ENCODE data around the gene ACKR1. TPM values are rescaled to one million over a fixed set of nuclear protein-coding genes. Genes with fewer than 3 reads are reported as not detected.

ACKR1 gene
- total and polyA plus RNA-seq, 7 donors: 3.2 to 74.9 (median 33.5) TPM

GRCh38 chr1:159171254-159171687, 33.4 kb upstream of the ACKR1 start, which contains the start of gene CADM3:
CADM3 (plus strand) TSS chr1:159171615; CDS start chr1:159171766, 151 bp downstream.
- TF ChIP-seq CTCF (IDR thresholded peaks at IDR 0.05) (no peak), EP300 (IDR thresholded peaks at IDR 0.05) (no peak), POLR2AphosphoS5 (IDR thresholded peaks at IDR 0.05) (no peak), POLR2A (IDR thresholded peaks at IDR 0.05) (no peak)
- Histone ChIP-seq H3K27ac (peak within 1 kb of the TSS in 3 of 4 donors; percentile 26 to 57 (median 36)), H3K4me3 (peak within 1 kb of the TSS; percentile 24 to 47 (median 40)), H3K36me3 (no peaks in the 10 kb centered on the region), H3K9me3 (no peaks in the 10 kb centered on the region), H3K4me1 (peaks cover 0 to 28% (median 16%) of the 10 kb centered on the region in 4 donors), H3K27me3 (peaks cover 20 to 55% (median 29%) of the 10 kb centered on the region in 3 donors)
- peak; percentile 64 for DNase-seq
- intact Hi-C loops (cut with DNase I): no loop called here
- 5 to 11% methylated on average over 29 of the region's 29 CpGs for WGBS, 2 donors

- Histone ChIP-seq H3K4me1 (peaks cover 0 to 28% (median 16%) of the 10 kb centered on the region in 4 donors), H3K36me3 (no peaks in the 10 kb centered on the region), H3K9me3 (no peaks in the 10 kb centered on the region), H3K27ac (peak overlapping the region in 2 of 4 donors; percentile 26 to 57), H3K27me3 (peaks cover 20 to 55% (median 29%) of the 10 kb centered on the region in 3 donors), H3K4me3 (peak overlapping the region; percentile 24 to 47 (median 40))
- peak; percentile 61 for DNase-seq
- TF ChIP-seq POLR2A (IDR thresholded peaks at IDR 0.05): no peak
- no peak for TF ChIP-seq CTCF (IDR thresholded peaks at IDR 0.05)
- TF ChIP-seq EP300 (IDR thresholded peaks at IDR 0.05): no peak
- TF ChIP-seq POLR2AphosphoS5 (IDR thresholded peaks at IDR 0.05): no peak
- WGBS, 2 donors: 3 to 7% methylated on average over 49 of the region's 49 CpGs
- intact Hi-C loops (cut with DNase I): no loop called here
Measured at GRCh38 chr1:159171688-159172501, 32.8 kb upstream of the ACKR1 start.

GRCh38 chr1:159172614-159173291, 31.9 kb upstream of the ACKR1 start:
- H3K27ac ChIP-seq: peak overlapping the region in 1 of 4 donors; percentile 36
- no peaks in the 10 kb centered on the region for H3K36me3 ChIP-seq
- TF ChIP-seq POLR2AphosphoS5 (IDR thresholded peaks at IDR 0.05): peak in 1 of 4 donors; percentile 24
- TF ChIP-seq EP300 (IDR thresholded peaks at IDR 0.05): no peak
- no peak for TF ChIP-seq CTCF (IDR thresholded peaks at IDR 0.05)
- no peak for TF ChIP-seq POLR2A (IDR thresholded peaks at IDR 0.05)
- WGBS, 2 donors: 3 to 5% methylated on average over 17 of the region's 17 CpGs
- peaks cover 0 to 28% (median 16%) of the 10 kb centered on the region in 4 donors for H3K4me1 ChIP-seq
- H3K27me3 ChIP-seq: peaks cover 20 to 55% (median 29%) of the 10 kb centered on the region in 3 donors
- peak; percentile 72 for DNase-seq
- H3K9me3 ChIP-seq: no peaks in the 10 kb centered on the region
- peak overlapping the region; percentile 24 to 47 (median 40) for H3K4me3 ChIP-seq
- intact Hi-C loops (cut with DNase I): no loop called here

- no peak for DNase-seq
- no peak overlapping the region for H3K27ac ChIP-seq
- intact Hi-C loops (cut with DNase I): no loop called here
- peaks cover 0 to 28% (median 16%) of the 10 kb centered on the region in 4 donors for H3K4me1 ChIP-seq
- H3K4me3 ChIP-seq: peak overlapping the region in 1 of 4 donors; percentile 38
- no peaks in the 10 kb centered on the region for H3K9me3 ChIP-seq
- WGBS, 2 donors: 33 to 34% methylated on average over 7 of the region's 7 CpGs
- H3K36me3 ChIP-seq: no peaks in the 10 kb centered on the region
- H3K27me3 ChIP-seq: peaks cover 20 to 54% (median 29%) of the 10 kb centered on the region in 3 donors
- TF ChIP-seq EP300 (IDR thresholded peaks at IDR 0.05) (no peak), POLR2A (IDR thresholded peaks at IDR 0.05) (no peak), CTCF (IDR thresholded peaks at IDR 0.05) (no peak), POLR2AphosphoS5 (IDR thresholded peaks at IDR 0.05) (no peak)
Measured at GRCh38 chr1:159173320-159173719, 31.4 kb upstream of the ACKR1 start.

All from sigmoid colon (tissue), 7 donors.